Adrenal gland (tissue), 12 donors: ENCODE measurements around the gene SDF4. TPM values are rescaled to one million over a fixed set of nuclear protein-coding genes. Genes with fewer than 3 reads are reported as not detected.

Source experiments
- DNase-seq, 7 donors: peaks; one replicate each; pipeline ENCODE4 v3.0.0-alpha.2; 2019 to 2020
- H3K27ac ChIP-seq, 5 donors: fragments of 200-600 bp; sonication (generic) in 4 of 5; 1 replicate in 3 of 5; 2 replicates in 2 of 5; pipeline versions ENCODE4 v1.5.1 to v1.8.0; 2016 to 2020; ENCODE audit warnings: mild to moderate bottlenecking in 1 of 5
- H3K27me3 ChIP-seq: fragments of 200-600 bp; 2 replicates; pipeline ENCODE4 v1.8.0; 2021
- H3K36me3 ChIP-seq, 2 donors: fragments of 200-600 bp; replicated peaks in 1 of 2; 1 replicate in 1 of 2; 2 replicates in 1 of 2; pipeline versions ENCODE4 v1.5.1 to v1.8.0; 2018 to 2022
- H3K4me1 ChIP-seq, 2 donors: fragments of 200-600 bp; replicated peaks in 1 of 2; 1 replicate in 1 of 2; 2 replicates in 1 of 2; pipeline versions ENCODE4 v1.5.1 to v1.8.0; 2018 to 2021
- H3K4me3 ChIP-seq, 4 donors: fragments of 200-600 bp; sonication (generic) in 3 of 4; one replicate each; pipeline ENCODE4 v1.5.1; 2016 to 2018
- H3K9me3 ChIP-seq, 3 donors: fragments of 200-600 bp; sonication (generic) in 1 of 3; replicated peaks in 1 of 3; 1 replicate in 2 of 3; 2 replicates in 1 of 3; pipeline versions ENCODE4 v1.5.1 to v1.8.0; 2016 to 2021
- POLR2A ChIP-seq, 2 donors: fragments of 450-650 bp; IDR thresholded peaks; one replicate each; pipeline ENCODE4 v1.6.1; 2017; ENCODE audit warnings: antibody characterized with exemption in 2 of 2, mild to moderate bottlenecking in 2 of 2, moderate library complexity in 1 of 2
- WGBS, 4 donors: extraction: QIAGEN DNeasy Blood & Tissue Kit in 2 of 4; methylation state at CpG; one replicate each; pipeline versions ENCODE4 v1.1.5 to v1.1.7; 2013 to 2017; 5-methylcytosine and 5-hydroxymethylcytosine counted together
- intact Hi-C, 2 donors: fragments of 100-400 bp; cut with DNase I; formaldehyde crosslinking; loops; one replicate each; pipeline versions ENCODE4 v1.14.1 to v1.15.0; 2022 to 2023
- polyA plus RNA-seq, 3 donors: library from polyadenylated mRNA; stranded (reverse); fragments of 200-250 nt in 2 of 3; fragments of 350-450 nt in 1 of 3; fragmentation: Illumina TruSeq in 1 of 3; extraction: RNeasy Lipid Tissue Mini Kit (QIAGEN cat#74804) in 1 of 3; gene quantifications; one replicate each; pipeline ENCODE4 v1.2.3, GENCODE V29; 2013 to 2014
- total RNA-seq, 9 donors: library from RNA; depleted of rRNA in 4 of 9; stranded (reverse); fragments of >200 nt in 4 of 9; fragments of 120-200 nt in 1 of 9; fragmentation: NEBNext Ultra II Directional in 1 of 9; extraction: Animal tissue kit (Norgen Biotek cat#: 25700) in 1 of 9; gene quantifications; one replicate each; pipeline versions ENCODE4 v1.1.0 to v1.2.4, GENCODE V29; 2013 to 2023
- TF ChIP-seq, protein P1 (sequence below), 6 experiments: fragments of 450-650 bp in 4 of 6; fragments of 200-600 bp in 2 of 6; sonication (generic) in 1 of 6; IDR thresholded peaks; 1 replicate in 5 of 6; 2 replicates in 1 of 6; pipeline versions ENCODE4 v1.5.1 to v1.8.0; 2016 to 2021; ENCODE audit warnings: antibody characterized with exemption in 6 of 6, mild to moderate bottlenecking in 2 of 6, moderate library complexity in 1 of 6
- donor health status: healthy with polysubstance abuse.
- donor health status: Bipolar disorder and iron deficiency.
- donor health status: DM: yes; HTN: yes; CAD: no.
- donor health status: DM: no; HTN: no; CAD: no.
- donor health status: DM: no; HTN: no; CAD: no.
- donor health status: DM: yes; HTN: yes; CAD: no.

SDF4 gene
- total and polyA plus RNA-seq, 12 donors: 49.4 to 221 (median 142) TPM

DNA sequence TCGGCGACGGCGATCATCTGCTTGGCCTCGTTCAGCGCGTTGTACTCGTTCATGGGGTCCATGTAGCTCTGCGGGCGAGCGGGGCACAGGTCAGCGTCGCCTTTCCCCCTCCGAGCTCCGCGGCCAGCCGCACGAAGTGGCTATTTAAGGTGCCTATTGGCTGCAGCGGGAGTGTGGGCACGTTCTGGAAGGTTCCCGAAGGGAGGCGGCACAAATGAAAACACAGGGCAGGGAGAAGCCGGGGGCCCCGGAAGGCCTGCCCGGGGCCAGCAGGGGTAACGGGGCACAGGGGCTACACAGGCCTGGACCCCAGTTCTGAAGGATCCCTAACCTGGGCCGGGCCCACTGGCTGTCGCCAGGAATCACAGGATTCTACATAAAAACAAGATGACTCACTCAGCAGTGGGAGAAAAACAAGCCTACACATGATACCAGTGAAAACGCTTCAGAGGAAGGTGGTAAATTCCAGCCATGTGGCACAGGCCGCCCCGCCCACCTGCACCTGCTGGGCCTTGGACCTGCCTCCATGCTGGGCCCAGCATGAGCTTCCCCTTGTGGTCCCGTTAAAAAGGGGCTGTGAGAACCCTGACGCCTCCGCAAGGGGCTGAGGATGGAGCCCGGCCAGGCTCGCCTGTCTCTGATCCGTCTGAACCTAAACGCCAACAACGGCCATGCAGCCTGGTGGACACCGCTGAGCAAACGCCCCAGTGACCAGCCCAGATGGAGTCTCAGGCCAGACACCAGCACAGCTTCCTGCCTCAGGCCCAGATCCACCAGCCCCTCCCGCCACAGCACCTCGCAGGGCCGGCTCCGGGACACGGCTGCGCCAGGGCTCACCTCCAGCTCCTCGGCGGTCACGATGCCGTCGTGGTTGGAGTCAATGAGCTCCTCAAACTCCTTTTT, 13.9 kb downstream of the SDF4 start:
- intact Hi-C loops: no loop called here
- TF ChIP-seq POLR2A (IDR thresholded peaks at IDR 0.05): no peak
- TF ChIP-seq, protein P1, sequence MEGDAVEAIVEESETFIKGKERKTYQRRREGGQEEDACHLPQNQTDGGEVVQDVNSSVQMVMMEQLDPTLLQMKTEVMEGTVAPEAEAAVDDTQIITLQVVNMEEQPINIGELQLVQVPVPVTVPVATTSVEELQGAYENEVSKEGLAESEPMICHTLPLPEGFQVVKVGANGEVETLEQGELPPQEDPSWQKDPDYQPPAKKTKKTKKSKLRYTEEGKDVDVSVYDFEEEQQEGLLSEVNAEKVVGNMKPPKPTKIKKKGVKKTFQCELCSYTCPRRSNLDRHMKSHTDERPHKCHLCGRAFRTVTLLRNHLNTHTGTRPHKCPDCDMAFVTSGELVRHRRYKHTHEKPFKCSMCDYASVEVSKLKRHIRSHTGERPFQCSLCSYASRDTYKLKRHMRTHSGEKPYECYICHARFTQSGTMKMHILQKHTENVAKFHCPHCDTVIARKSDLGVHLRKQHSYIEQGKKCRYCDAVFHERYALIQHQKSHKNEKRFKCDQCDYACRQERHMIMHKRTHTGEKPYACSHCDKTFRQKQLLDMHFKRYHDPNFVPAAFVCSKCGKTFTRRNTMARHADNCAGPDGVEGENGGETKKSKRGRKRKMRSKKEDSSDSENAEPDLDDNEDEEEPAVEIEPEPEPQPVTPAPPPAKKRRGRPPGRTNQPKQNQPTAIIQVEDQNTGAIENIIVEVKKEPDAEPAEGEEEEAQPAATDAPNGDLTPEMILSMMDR (IDR thresholded peaks at IDR 0.05): no peak
- H3K4me3 ChIP-seq: no peak overlapping the region
- 92 to 95% (median 93%) methylated on average over 32 to 52 of the region's 52 CpGs for WGBS, 4 donors
- H3K27ac ChIP-seq: no peak overlapping the region
- H3K27me3 ChIP-seq: no peaks in the 10 kb centered on the region
- H3K36me3 ChIP-seq: peaks cover 0 to 55% of the 10 kb centered on the region in 2 donors
- no peaks in the 10 kb centered on the region for H3K9me3 ChIP-seq
- peaks cover 4 to 8% of the 10 kb centered on the region in 2 donors for H3K4me1 ChIP-seq
- no peak for DNase-seq

DNA sequence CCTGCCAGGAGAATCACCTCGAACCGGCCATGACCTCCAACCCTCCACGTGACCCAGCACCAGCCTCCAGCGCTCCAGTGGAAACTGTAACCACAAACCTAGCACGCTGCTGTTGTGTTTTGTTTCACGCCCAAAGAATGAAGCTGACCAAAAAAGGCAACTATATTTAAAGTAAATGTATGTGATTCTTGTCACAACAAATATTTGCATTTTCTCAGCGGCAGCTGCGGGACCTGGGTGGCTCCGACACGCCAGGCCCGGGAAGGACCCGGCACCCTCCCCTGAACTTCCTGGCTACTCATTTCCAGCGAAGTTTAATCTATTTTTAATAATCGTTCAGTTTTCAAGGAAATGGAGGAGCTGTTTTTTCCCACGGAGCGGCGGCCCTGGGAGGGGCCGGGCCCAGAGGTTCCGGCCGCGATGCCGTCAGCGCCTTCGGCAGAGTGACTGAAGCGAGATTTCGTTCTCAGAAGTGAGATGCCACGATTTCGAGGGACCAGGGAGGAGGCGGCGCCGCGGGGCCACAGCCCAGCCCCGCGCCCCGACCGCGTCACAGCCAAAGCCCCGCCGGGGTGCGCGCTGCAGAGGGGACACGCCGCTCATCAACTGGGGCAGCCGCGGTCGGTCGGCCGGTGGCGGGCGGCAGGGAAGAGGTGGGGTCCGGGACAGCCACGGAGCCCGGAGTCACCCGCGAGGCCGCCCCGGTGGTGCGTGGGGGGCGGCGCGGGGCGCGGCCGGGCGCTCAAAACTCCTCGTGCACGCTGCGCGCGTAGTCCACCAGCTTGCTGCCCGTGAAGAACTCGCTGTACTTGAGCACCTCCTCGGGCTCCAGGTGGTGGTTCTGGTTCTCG, 14.8 kb downstream of the SDF4 start:
- H3K27ac ChIP-seq: no peak overlapping the region
- no peak overlapping the region for H3K4me3 ChIP-seq
- intact Hi-C loops: no loop called here
- H3K4me1 ChIP-seq: peaks cover 4 to 8% of the 10 kb centered on the region in 2 donors
- WGBS, 4 donors: 93 to 96% (median 94%) methylated on average over 74 of the region's 74 CpGs
- DNase-seq: no peak
- no peaks in the 10 kb centered on the region for H3K9me3 ChIP-seq
- H3K36me3 ChIP-seq: peaks cover 0 to 46% of the 10 kb centered on the region in 2 donors
- H3K27me3 ChIP-seq: no peaks in the 10 kb centered on the region
- TF ChIP-seq, protein P1 (IDR thresholded peaks at IDR 0.05): no peak
- no peak for TF ChIP-seq POLR2A (IDR thresholded peaks at IDR 0.05)

- TF ChIP-seq, protein P1 (IDR thresholded peaks at IDR 0.05): no peak
- no peak for TF ChIP-seq POLR2A (IDR thresholded peaks at IDR 0.05)
- no peak overlapping the region for H3K27ac ChIP-seq
- H3K36me3 ChIP-seq: peaks cover 0 to 37% of the 10 kb centered on the region in 2 donors
- H3K4me1 ChIP-seq: peaks cover 3 to 5% of the 10 kb centered on the region in 2 donors
- 82 to 100% (median 92%) methylated on average over 1 to 21 of the region's 21 CpGs for WGBS, 4 donors
- H3K27me3 ChIP-seq: no peaks in the 10 kb centered on the region
- H3K9me3 ChIP-seq: no peaks in the 10 kb centered on the region
- no peak for DNase-seq
- no peak overlapping the region for H3K4me3 ChIP-seq
- intact Hi-C loops: no loop called here
These were observed 15.8 kb downstream of the SDF4 start for GRCh38 chr1:1215881-1216605.
